NCI-H446 treated with DMSO at 0.1 percent for 48 hours (cell line): ENCODE data around the gene PCYT1A.
"Not testable (repeated sequence)": the region's sequence is repeated elsewhere in the genome, so short reads cannot be mapped to it uniquely, and the experiment has no call there.

Experiments
- DNase-seq: peaks from one replicate; lab custom pipeline; 2025; lab: John Stamatoyannopoulos, UW

The PCYT1A gene

DNA sequence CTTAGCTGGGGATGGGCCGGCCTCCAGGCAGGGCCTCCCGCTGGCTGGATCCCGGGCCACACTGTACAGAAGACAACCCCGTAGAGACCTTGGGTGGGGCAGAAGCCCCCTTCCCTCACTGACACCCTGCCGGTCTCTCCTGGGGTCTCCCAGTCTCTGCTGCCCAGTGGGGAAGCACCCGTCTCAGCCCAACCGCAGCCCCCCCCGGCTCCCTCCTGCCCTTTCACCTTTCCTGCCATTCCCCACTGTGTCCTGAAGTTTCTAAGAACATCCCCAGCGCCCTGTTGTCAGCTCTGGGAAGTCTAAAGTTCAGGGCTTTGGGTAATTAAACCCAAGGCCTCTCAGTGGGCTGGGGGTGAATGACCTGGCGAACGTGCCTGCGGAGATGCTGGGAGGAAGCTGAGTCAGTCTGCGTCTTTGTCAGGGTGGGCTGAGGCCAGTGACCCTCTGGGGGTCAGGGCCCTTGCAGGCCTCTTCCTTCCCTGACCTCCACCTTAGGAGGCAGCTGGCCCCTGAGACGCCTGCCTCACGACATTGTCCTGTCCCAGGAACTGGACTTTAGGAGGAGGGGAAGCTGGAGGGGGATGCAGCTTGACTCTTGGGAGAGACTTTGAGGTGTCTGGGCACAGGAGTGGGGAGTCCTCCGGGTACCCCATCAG, 72.6 kb downstream of the PCYT1A start:
- DNase-seq: no peak

DNA sequence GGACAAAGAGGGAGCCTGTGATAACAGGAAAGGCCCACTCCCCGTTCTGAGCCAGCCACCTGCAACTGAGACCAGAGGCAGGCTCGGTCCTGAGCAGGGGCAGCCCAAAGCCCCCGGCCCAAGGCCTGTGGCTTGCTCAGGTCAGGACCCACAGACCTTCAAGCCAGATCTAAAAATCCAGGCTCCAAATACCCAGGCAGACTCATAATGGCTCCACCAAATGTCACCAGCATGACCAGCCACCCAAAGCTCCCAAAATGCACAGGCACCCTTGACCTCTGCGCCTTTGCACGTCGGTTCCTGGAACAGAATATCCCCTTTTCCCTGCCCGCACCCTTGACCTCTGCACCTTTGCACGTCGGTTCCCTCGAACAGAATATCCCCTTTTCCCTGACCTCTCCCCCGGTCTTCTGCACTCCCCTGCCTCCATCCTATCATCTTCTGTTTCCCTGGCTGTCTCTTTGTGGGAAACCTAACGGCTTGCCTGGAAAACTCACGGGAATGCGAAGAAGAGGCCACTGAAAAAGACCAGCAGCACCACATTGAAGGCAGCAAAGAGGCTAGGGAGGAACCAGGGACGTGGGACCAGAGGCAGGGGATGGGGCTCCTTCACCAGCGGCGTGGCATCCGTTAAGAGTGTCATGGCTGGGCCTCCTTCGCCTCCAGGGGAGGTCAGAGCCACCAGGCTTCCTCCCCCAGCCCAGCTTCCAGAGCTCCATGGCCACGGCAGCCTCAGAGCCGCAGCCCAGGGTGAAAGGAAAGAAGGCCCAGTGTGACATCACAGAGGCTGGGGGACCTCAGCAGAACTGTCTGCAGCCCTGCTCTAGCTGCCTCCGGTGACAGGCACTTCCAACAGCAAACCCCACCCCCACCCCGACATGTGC, 76.6 kb downstream of the PCYT1A start, which contains the start of gene ZDHHC19:
Gene ZDHHC19, minus strand, starts transcription at position 728 of the 884 bp plus-strand sequence. Its CDS starts 85 bp downstream, at position 643.
- no peak for DNase-seq

DNA sequence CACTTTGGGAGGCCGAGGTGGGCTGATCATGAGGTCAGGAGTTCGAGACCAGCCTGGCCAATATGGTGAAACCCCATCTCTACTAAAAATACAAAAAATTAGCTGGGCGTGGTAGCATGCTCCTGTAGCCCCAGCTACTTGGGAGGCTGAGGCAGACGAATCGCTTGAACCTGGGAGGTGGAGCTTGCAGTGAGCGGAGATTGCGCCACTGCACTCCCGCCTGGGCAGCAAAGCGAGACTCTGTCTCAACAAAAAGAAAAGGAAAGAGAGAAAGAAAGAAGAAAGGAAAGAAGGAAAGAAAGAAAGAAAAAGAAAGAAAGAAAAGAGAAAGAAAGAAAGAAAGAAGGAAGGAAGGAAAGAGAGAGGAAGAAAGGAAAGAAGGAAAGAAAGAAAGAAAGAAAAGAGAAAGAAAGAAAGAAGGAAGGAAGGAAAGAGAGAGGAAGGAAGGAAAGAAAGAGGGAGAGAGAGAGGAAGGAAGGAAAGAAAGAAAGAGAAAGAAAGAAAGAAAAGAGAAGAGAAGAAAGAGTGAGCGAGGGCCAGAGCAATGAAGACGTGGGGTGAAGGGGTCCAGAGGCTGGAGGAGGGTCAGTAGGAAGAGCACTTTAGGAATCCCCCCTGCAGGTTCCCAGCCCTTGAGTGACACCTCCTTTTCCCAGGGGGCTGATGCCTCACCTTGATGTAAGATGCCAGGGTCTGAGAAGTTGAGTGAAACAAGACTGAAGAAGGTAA, 77.4 kb downstream of the PCYT1A start:
- DNase-seq: not testable (repeated sequence)

DNA sequence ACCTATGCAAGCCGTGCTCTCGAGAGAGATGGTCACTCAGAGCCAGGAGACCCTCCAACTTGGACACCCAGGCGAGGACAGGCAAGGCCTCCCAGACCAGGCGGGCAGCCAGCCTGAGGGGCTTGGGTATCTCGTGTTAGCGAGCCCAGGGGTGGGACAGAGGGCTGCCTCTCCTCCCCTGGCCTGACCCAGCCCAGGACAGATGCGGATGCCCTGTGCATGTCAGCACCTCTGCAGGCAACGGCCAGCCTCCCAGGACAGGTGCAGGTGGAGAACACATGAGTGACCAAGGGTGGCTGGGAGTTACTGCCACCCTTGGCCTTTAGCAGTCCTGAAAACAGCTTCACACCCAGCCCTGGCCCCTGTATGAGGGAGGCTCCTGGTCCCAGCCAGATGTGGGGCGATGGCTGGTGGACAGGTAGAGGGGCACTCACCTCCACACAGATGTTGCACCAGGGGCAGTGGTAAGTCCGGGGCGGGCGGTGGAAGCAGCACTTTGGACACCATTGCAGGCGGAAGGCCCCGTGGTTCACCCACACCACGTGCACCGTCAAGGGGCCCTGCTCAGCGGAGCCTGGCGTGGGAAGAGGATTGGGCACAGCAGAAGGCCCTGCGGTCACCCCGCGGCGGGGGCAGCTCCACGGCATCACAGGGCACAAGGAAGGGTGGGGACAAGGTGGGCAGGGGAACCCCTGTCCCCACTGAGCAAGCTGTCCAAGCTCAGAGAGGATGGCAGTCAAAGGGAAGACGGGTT, 78.4 kb downstream of the PCYT1A start:
- no peak for DNase-seq

DNA sequence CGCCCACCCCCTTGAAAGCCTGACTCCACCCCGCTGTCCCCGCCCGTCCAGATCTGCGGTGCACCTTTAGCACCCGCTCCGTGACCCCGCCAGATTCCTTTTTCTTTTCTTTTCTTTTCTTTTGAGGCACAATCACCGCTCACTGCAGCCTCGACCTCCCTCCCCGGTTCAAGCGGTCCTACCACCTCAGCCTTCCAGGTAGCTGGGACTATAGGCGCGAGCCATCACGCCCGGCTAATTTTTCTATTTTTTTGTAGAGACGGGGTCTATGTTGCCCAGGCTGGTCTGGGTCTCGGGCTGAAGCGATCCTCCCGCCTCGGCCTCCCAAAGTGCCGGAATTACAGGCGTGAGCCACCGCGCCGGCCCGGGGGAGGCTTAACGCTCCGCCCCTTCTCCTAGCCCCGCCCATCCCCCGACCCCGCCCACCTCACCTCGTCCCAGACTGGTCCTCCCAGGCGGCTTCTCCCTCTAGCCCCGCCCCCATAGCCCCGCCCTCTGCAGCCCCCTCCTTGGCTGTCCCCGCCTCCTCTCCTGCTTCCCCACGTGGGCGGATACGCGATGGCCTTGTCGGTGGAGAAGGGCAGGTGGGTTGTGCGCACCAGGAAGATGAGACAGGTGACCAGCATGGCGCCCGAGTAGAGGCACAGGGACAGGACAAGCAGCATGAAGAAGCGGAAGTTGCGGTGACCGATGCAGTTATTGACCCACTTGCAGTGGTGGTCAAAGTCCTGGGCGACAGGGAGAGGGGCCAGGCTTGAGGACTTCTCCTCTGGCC, 79.5 kb downstream of the PCYT1A start:
- DNase-seq: no peak

DNA sequence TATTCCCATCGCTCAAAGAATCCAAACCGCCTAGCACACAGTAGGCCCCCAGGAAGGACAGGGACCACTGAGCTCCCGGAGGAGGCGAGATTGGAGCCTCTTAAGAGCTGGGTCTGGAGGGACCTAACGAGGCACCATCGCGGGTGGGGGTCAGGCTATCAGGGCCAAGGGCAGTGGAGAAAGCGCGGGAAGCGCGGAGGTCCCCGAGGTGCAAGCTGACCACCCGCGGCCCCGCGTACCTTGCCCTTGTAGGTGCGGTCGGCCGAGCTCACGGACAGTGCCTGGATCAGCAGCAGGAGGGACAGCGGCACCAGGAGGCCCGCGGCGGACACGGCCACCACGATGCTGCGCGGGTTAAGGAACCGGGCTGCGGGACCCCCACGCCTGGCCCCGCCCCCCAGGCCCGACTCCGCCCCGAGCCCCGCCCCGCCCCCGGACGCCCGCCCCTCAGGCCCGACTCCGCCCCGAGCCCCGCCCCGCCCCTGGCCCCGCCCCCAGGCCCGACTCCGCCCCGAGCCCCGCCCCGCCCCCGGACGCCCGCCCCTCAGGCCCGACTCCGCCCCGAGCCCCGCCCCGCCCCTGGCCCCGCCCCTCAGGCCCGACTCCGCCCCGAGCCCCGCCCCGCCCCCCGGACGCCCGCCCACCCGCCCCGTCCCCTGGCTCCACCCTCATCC, 80.2 kb downstream of the PCYT1A start:
- no peak for DNase-seq

DNA sequence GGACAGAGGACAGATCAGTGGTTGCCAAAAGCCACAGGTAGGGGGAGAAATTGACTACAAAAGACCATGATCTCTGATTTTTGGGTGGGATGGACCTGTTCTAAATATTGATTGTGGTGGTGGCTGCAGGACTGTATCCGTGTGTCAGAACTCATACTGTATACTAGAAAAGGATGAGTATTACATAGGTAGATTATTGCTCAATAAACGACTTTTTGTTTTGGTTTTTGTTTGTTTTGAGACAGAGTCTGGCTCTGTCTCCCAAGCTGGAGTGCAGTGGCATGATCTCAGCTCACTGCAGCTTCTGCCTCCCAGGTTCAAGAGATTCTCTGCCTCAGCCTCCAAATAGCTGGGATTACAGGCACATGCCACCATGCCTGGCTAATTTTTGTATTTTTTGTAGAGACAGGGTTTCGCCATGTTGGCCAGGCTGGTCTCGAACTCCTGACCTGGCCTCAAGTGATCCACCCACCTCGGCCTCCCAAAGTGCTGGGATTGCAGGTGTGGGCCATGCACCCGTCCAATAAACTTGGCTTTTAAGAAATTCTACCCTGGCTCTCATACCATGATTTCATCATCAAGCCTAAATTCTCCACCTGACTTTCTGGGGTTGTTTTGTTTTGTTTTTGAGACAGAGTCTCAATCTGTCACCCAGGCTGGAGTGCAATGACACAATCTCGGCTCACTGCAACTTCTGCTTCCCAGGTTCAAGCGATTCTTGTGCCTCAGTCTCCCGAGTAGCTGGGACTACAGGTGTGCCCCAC, 81.9 kb downstream of the PCYT1A start:
- not testable (repeated sequence) for DNase-seq

DNA sequence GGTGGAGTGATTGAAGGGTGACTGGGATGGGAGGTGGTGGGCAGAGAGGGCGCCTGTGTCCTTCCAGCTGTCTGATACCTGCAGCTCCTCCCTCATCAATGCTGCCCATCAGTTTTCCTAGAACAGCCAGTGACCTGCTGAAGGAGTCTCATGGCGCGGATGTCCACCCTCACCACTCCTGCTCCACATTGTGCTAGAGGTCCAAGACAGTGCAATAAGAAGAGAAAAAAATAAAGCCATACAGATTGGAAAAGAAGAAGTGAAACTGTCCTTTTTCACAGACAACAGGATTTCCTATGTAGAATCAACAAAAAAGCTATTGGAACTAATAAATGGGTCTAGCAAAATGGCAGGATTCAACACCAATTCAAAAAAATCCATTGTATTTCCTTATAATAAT, 83.7 kb downstream of the PCYT1A start:
- DNase-seq: no peak

DNA sequence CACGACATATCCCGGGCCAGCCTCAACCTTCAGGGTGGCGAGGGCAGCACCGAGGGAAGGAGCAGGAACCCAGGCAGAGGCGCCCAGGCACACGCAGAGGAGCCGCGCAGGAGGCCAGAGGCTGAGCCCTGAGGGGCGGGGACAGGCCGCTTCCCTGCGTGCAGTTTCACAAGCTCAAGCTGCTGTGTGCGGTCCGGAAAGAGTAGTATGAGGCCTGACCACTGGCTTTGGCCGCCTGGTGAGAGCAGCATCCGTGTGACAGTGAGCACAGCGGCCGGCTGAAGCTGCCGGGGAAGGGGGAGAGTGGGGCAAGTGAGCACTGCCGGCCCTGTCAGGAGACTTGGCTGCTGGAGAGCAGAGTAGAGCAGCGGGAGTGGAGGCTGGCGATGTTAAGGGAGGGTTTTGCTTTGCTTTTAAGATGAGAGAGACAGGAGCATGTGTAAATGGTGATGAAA, 85.0 kb downstream of the PCYT1A start:
- no peak for DNase-seq

DNA sequence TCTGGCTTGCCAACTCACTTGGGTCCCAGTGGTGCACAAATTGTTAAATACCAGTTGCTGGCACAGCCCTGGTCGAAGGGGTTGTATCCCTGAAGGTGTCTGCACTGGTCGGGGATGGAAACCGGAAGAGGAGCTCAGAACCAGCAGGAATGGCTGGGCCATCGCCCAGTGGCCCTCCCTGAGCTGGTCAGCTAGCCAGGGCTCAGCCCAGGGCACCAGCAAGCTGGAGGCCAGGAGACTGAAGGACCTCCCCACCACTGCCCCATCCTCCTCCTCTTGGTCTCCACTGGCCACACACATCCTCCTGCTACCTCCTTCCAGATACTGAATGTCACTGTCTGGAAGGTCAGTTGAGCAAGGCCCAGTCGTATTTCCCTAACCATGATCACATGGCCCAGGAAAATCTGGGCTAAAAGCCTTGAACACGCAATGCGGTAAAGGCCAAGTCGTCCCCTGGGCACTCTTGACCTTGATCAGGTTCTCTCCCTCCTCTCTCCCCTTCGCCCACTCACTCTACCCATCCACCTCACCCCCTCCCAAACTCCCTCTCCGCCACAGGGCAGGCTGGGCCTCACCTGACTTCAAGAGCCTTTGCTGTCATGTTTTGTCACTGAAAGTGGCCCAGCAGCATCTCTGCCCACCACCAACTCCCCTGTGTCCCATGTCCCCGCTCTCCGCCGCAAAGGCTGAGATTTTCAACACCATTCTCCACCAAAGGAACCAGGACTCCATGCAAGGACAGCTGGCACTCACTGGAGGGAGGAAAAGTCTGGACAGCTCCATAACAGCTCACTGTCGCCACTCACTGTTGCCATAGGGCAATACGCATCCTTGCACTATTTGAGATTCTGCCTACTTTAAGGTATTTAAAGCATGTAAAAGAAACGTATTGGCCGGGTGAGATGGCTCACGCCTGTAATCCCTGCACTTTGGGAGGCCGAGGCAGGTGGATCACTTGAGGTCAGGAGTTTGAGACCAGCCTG, 88.5 kb downstream of the PCYT1A start:
- DNase-seq: no peak

DNA sequence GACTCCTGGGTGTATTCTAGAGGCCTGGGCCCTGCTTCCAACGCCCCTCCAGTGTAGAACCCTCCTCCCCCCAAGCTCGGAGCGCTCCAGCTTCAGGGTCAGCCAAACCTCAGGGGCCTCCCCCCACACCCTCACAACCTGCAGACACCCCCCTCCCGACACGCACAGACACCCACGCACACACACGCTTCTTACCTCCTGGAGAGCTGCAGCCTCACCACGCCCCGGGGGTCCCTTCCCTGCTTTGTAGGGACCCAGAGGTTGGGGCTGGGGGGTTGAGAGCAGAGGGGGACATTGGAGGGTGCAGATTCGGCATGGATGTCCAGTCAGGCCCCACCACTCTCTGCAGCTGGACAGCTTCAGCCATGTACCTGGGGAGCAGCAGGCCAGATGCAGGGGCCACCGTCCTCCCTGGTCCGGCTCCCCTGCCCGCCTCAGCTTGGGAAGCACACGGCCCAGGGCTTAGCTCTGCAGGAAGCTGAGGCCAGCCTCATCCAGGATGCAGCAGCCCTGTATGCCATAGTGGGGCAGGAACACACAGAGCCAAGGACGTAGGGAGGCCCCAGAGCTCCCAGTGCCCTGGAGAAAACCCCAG, 89.3 kb downstream of the PCYT1A start:
- no peak for DNase-seq

DNA sequence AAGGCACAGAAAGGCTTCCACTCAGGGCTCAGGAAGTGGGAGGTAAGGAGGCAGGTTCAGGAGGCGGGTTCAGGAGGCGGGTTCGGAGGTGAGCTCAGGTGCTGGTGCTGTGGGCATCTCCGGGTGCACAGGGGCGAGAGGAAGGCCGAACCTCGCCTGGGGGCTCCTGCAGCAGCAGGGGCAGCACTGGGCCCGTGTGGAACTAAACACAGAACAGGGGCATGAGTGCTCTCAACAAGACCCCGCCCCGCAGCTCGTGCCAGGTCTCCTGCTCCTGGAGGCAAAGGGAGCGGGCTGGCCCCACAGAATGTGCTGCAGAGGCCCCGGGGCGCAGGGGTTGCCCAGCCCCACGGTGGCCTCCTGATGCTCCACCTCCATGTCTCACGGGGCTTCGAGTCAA, 90.0 kb downstream of the PCYT1A start:
- no peak for DNase-seq

DNA sequence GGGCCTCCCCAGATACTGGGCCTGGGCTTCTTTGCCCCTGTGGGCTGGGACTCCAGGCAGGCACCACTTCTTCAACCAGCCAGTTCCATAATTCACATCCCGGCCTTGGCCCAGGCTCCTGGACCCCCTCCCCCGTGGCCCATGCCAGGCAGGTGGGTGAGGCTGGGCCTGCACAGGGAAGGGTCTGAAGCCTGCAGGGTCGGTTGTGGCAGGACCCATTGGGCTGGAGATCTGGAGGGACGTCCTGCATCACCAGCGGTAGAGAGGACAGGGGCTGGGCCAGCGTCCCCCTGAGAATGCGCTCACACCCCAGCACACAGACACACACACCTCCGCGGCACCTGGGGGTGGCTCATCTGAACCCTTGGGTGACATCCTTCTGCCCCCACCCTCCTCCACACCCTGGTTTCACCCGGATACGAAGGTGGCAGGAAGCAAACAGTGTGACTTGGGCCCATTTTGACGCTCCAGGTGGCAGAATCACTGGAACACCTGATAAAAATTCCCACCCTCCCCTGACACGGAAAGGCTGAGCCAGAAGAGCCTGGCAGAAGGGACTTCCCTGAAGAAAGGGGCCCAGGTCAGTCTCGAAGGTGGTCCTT, 91.8 kb downstream of the PCYT1A start:
- DNase-seq: no peak

DNA sequence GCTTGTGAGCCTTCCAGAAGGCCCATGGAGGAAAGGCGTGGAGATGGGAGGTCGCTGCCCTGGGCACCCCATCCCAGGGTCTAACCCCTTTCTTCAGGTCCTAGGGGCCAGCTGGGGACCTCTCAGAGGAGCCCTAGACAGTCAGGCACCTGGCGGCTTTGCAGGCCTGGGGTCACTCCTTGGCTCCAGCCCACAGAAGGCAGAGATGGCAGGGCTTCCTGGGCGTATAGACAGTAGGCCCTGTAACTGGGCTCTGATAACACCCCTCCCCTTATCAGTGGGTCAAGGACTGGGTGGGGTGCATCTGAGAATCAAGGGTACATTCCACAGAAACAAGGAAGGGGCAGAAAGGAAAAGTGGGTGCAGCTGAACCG, 93.0 kb downstream of the PCYT1A start:
- no peak for DNase-seq

DNA sequence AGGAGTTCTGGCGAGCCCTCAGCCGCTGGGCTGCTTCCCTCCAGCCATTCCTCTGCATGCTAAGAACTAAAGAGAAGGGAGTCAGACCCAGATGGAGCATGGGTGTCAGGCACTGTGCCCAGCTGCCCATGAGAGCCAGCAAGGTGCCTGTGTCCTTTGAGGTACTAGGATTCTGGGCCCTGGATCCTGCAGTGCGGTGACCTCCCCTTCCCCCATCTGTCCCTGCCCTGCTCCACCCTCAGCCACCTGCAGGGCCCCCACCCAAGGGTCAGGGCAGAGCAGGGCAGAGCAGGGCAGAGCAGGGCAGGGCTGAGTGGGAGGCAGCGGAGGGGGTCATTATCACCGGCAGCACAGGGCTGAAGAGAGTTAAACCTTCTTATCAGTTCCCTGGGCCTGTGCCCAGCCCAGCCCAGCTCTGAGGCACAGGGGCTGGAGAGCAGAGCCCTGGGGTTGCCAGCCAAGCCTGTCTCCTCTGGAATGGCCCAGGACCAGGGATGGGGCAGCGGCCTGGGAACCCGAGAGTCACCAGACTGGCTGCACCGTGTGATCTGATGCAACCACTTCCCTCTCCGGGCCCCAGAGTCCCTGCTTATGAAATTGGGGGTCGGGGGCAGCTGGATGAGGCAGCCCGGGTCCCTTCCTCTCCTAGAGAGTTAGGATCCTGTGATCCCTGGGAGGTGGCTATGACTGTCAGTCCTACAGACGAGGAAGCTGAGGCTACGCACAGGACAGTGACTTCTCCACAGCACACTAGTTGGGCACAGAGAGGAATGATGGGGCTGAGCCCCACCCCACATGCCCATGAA, 93.6 kb downstream of the PCYT1A start:
- no peak for DNase-seq

DNA sequence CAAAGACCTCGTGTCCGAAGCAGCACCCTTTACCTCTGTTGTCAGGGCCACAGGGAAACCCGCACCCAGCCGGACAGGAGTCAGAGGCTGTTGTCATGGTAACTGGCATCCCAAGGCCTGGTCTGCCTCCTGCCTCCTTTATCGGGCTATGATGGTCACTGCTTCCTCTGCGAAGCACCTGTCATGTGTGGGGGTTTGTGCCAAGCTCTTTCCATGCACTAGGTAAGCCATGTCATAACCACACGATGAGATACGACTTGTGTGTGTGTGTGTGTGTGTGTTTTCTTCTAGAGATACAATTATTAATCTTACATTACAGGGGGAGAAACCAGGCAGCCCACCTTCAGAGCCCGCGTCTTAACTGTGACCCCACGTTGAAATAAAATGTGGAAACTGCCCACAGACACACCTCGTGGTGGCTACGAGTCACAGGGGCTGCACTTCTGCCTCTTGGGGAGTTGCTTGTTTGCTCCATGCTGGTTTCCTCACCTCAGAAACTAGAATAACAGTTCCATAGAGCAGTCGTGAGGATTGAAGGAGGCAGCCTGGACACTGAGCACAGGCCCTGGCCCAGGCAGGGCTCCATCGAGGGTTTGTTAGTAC, 94.3 kb downstream of the PCYT1A start:
- no peak for DNase-seq
